ENCODE data around the gene CARM1. TPM values are rescaled to one million over a fixed set of nuclear protein-coding genes. Genes with fewer than 3 reads are reported as not detected.
"Not testable (repeated sequence)": the region's sequence is repeated elsewhere in the genome, so short reads cannot be mapped to it uniquely, and the experiment has no call there.

CARM1 gene
- total RNA-seq, 1 experiment from 2014 or later: 117 TPM

DNA sequence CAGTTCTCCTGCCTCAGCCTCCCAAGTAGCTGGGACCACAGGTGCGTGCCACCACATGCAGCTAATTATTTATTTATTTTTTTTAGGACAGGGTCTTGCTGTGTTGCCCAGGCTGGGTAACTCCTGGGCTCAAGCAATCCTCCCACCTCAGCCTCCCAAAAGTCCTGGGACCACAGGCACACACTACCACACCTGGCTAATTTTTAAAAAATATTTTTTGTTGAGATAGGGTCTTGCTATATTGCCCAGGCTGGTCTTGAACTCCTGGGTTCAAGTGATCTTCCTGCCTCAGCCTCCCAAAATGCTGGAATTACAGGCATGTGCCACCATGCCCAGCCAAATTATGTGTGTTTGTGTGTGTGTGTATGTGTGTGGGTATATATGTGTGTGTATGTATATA, 14.5 kb upstream of the CARM1 start:
- not testable (repeated sequence) for H3K36me3 ChIP-seq (replicated peaks; ENCODE audit: control insufficient read depth, insufficient read depth, low read length); DNase-seq; H3K27me3 ChIP-seq (ENCODE audit: control insufficient read depth, insufficient read depth, low read length); H3K4me3 ChIP-seq (ENCODE audit: insufficient read depth, low read depth, low read length)

GRCh38 chr19:10858204-10858828, 13.0 kb upstream of the CARM1 start:
- no peaks in the 10 kb centered on the region for H3K27me3 ChIP-seq (ENCODE audit: control insufficient read depth, insufficient read depth, low read length)
- H3K4me3 ChIP-seq (ENCODE audit: insufficient read depth, low read depth, low read length): no peak overlapping the region
- DNase-seq: peak; percentile 84
- H3K36me3 ChIP-seq (replicated peaks; ENCODE audit: control insufficient read depth, insufficient read depth, low read length): no peaks in the 10 kb centered on the region

DNA sequence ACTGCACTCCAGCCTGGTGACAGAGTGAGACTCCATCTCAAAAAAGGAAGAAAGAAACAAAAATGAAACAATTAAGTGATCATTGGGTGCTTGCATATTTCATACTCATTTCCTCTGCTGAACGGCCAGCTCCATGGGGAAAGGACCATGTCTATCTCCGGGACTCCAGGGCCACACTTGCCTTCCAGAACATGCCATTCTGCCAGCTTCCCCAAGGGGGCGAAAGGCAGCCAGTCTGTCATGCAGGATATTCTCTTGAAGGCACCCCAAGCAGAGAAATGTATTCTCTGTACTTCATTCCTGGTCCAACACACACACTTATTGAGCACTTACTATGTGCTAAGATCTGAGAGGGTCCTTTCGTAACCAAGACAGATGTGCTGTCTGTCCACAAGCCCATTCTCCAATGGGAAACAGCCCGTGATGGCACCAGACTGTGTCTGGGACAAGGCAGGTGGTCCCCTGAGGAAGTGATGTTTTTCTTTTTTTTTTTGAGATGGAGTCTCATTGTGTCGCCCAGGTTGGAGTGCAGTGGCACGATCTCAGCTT, 10.2 kb upstream of the CARM1 start:
- DNase-seq: peak; percentile 77
- H3K36me3 ChIP-seq (replicated peaks; ENCODE audit: control insufficient read depth, insufficient read depth, low read length): no peaks in the 10 kb centered on the region

DNA sequence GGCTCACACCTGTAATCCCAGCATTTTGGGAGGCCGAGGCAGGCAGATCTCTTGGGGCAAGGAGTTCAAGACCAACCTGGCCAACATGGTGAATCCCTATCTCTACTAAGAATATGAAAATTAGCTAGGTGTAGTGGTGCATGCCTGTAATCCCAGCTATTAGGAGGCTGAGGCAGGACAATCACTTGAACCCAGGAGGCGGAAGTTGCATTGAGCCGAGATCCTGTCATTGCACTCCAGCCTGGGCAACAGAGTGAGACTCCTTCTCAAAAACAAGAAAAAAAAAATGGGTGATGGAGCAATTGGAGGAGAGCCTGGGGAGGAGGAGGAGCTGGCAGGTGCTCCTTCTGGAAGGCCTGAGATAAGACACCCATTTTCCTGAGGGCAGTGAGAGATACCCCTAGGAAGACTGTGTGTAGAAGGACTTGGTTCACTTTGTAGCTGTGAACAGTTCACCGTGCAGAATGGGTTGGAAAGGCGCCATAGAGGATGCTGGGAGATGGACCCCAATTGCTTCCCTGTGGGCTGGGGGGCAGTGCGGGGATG, 8.7 kb upstream of the CARM1 start:
- Histone ChIP-seq H3K36me3 (replicated peaks; ENCODE audit: control insufficient read depth, insufficient read depth, low read length) (no peaks in the 10 kb centered on the region), H3K27me3 (ENCODE audit: control insufficient read depth, insufficient read depth, low read length) (no peaks in the 10 kb centered on the region), H3K4me3 (ENCODE audit: insufficient read depth, low read depth, low read length) (no peak overlapping the region)
- DNase-seq: no peak

More for the DNA sequence above, 10.2 kb upstream of the CARM1 start:
- no peaks in the 10 kb centered on the region for H3K27me3 ChIP-seq (ENCODE audit: control insufficient read depth, insufficient read depth, low read length)
- H3K4me3 ChIP-seq (ENCODE audit: insufficient read depth, low read depth, low read length): no peak overlapping the region

DNA sequence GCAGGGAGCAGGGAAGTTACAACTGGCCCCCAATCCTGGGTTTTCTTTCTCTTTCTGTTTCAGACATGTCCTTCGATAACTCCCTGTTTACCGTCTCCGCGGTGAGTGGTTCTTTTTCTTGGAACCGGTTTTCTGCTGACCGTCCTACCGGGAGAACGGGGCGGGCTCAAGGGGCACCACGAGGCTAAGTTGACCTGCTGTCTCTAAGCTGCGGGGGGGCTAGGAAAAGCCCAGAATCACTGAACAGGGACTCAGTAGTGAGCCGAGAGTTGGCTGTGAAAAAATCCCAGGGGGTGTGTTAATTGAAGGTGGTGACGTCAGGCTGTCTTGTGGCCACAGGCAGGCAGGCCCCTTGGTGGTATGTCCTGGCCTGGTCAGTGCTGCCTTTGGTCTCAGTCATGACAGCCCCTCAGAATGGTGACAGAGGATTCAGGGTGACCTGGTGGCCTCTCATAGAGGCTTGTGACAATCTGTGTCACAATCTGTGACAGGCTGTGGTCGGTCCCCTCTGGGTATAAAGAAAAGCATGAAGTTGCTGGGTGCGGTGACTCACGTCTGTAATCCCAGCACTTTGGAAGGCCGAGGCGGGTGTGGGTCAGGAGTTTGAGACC, 8.1 kb upstream of the CARM1 start:
- no peak for DNase-seq
- Histone ChIP-seq H3K27me3 (ENCODE audit: control insufficient read depth, insufficient read depth, low read length) (no peaks in the 10 kb centered on the region), H3K36me3 (replicated peaks; ENCODE audit: control insufficient read depth, insufficient read depth, low read length) (no peaks in the 10 kb centered on the region), H3K4me3 (ENCODE audit: insufficient read depth, low read depth, low read length) (no peak overlapping the region)

DNA sequence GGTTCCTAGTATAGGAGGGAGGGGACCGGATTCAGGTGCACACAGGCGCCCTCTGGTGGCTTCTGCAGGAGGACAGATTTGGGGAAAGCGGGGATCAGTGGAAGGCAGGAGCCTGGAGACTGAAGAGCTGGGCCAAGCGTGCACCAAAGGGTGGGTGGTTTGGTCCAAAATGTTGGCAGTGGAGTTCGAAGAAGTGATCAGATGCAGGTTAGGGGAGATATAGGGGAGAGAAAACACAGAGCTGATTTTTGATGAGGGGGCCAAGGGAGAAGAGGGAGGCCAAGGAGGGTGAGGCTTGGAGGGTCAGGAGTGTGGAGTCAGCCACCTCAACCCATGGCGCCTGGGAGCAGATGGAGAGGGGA, 6.8 kb upstream of the CARM1 start:
- H3K36me3 ChIP-seq (replicated peaks; ENCODE audit: control insufficient read depth, insufficient read depth, low read length): no peaks in the 10 kb centered on the region

DNA sequence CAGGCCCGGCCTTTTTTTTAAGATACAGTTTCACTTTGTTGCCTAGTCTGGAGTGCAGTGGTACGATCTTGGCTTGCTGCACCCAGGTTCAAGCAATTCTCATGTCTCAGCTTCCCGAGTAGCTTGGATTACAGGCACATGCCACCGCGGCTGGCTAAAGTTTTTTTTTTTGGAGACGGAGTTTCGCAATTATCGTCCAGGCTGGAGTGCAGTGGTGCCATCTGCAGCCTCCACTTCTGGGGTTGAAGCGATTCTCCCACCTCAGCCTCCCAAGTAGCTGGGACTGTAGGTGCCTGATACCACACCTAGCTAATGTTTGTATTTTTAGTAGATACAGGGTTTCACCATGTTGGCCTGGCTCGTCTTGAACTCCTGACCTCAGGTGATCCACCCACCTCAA, 4.9 kb upstream of the CARM1 start:
- Histone ChIP-seq H3K27me3 (ENCODE audit: control insufficient read depth, insufficient read depth, low read length) (no peaks in the 10 kb centered on the region), H3K36me3 (replicated peaks; ENCODE audit: control insufficient read depth, insufficient read depth, low read length) (no peaks in the 10 kb centered on the region), H3K4me3 (ENCODE audit: insufficient read depth, low read depth, low read length) (no peak overlapping the region)
- DNase-seq: no peak

More for the DNA sequence above, 6.8 kb upstream of the CARM1 start:
- Histone ChIP-seq H3K27me3 (ENCODE audit: control insufficient read depth, insufficient read depth, low read length) (no peaks in the 10 kb centered on the region), H3K4me3 (ENCODE audit: insufficient read depth, low read depth, low read length) (no peak overlapping the region)
- peak; percentile 94 for DNase-seq

GRCh38 chr19:10868872-10869547, 2.3 kb upstream of the CARM1 start:
- Histone ChIP-seq H3K36me3 (replicated peaks; ENCODE audit: control insufficient read depth, insufficient read depth, low read length) (no peaks in the 10 kb centered on the region), H3K4me3 (ENCODE audit: insufficient read depth, low read depth, low read length) (no peak overlapping the region), H3K27me3 (ENCODE audit: control insufficient read depth, insufficient read depth, low read length) (no peaks in the 10 kb centered on the region)
- DNase-seq: no peak

GRCh38 chr19:10869872-10870311, 1.5 kb upstream of the CARM1 start:
- not testable (repeated sequence) for H3K27me3 ChIP-seq (ENCODE audit: control insufficient read depth, insufficient read depth, low read length); H3K36me3 ChIP-seq (replicated peaks; ENCODE audit: control insufficient read depth, insufficient read depth, low read length); DNase-seq; H3K4me3 ChIP-seq (ENCODE audit: insufficient read depth, low read depth, low read length)

- DNase-seq: no peak
- Histone ChIP-seq H3K36me3 (replicated peaks; ENCODE audit: control insufficient read depth, insufficient read depth, low read length) (no peaks in the 10 kb centered on the region), H3K4me3 (ENCODE audit: insufficient read depth, low read depth, low read length) (peak overlapping the region; percentile 34), H3K27me3 (ENCODE audit: control insufficient read depth, insufficient read depth, low read length) (no peaks in the 10 kb centered on the region)
Measured at GRCh38 chr19:10870501-10870954, 825 bp upstream of the CARM1 start.

DNA sequence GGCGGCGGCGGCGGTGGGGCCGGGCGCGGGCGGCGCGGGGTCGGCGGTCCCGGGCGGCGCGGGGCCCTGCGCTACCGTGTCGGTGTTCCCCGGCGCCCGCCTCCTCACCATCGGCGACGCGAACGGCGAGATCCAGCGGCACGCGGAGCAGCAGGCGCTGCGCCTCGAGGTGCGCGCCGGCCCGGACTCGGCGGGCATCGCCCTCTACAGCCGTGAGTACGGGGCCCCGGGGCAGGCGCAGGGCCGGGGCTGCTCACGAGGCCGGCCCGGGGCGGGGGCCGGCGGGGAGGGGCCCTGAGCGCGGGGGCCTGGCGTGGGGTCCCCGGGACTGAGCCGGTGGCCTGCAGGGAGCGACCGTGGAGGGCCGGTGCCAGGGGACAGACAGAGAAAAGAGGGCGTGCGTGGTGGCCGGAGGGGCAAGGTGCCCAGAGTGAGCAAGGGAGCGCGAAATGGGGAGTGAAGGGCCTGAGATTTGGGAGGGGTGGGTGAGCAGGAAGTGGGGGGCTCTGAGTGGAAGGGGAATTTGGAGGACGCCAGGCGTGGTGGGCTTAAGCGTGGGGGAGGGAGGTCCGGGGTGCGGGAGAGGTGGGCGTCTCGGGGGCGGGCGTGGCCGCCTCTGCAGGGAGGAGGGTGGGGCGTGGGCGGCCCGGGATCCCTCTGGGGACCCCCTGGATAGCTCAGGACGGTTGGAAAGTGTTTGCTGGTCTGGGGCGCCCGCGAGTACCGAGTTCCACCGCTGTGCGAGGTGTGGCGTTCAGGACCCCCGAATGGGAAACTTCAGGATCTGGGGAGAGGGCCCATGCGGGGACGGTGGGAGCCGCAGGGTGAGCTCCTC, 575 bp downstream of the CARM1 start:
- peak overlapping the region; percentile 72 for H3K4me3 ChIP-seq (ENCODE audit: insufficient read depth, low read depth, low read length)
- no peaks in the 10 kb centered on the region for H3K27me3 ChIP-seq (ENCODE audit: control insufficient read depth, insufficient read depth, low read length)
- peak; percentile 82 for DNase-seq

DNA sequence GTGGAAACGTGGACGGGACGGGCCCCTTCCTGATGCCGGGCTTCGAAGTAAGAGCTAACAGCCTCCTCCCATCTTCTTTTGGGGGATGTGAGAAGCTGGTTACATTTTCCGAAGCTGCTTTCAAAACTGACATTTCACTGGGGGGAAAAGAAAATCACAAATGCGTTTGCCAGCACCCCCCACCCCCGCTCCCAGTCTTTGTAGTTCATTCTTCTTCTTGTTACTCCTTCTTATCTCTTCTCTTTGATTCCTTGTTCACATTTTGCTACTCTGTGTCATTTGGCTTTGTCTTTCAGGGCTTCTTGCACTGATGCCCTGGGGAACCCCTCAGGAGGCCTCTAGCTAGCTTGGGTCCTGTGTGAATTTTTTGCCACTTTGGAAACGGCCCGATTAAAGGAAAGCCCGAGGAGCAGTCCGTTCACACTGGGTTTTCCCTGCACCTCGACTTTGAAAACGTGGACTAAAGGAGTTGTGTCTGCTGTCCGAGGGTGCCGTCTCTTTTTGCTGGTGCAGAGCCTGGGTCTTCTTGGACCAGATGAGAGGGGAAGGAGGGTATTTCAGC, 1.3 kb downstream of the CARM1 start:
- peak overlapping the region; percentile 72 for H3K4me3 ChIP-seq (ENCODE audit: insufficient read depth, low read depth, low read length)
- DNase-seq: no peak
- H3K27me3 ChIP-seq (ENCODE audit: control insufficient read depth, insufficient read depth, low read length): no peaks in the 10 kb centered on the region
- no peaks in the 10 kb centered on the region for H3K36me3 ChIP-seq (replicated peaks; ENCODE audit: control insufficient read depth, insufficient read depth, low read length)

More for the DNA sequence above, 575 bp downstream of the CARM1 start:
- H3K36me3 ChIP-seq (replicated peaks; ENCODE audit: control insufficient read depth, insufficient read depth, low read length): no peaks in the 10 kb centered on the region

DNA sequence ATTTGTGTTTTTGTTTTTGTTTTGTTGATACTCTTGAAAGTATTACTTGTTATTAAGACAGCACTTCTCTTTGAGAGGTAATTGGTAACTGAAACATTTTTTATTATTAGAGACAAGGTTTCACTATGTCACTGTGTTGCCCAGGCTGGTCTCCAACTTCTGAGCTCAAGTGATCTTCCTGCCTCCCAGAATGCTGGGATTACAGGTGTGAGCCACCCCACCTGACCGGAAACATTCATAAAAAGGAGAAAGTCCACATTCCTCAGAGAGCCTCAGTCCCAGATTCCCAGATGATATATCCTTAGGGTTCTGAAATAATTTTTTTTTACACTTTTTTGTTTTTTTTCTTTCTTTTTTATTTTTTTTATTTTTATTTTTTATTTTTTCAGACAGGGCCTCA, 2.7 kb downstream of the CARM1 start:
- DNase-seq: no peak
- Histone ChIP-seq H3K4me3 (ENCODE audit: insufficient read depth, low read depth, low read length) (no peak overlapping the region), H3K27me3 (ENCODE audit: control insufficient read depth, insufficient read depth, low read length) (no peaks in the 10 kb centered on the region), H3K36me3 (replicated peaks; ENCODE audit: control insufficient read depth, insufficient read depth, low read length) (no peaks in the 10 kb centered on the region)
